ENCODE measurements around the gene PDZD8.

GRCh38 chr10:117274509-117274908 lies 100.7 kb downstream of the PDZD8 start:
- TF ChIP-seq CTCF (IDR thresholded peaks at IDR 0.05) (no peak), POLR2A (IDR thresholded peaks at IDR 0.05) (no peak)

Measured in adrenal gland (tissue), 5 donors.